DND-41 (cell line): Measurements from ENCODE around the gene ZNF892.
A peak's percentile ranks its signal among the peaks of the same experiment; 100 is the strongest.
"Not testable (repeated sequence)": the region's sequence is repeated elsewhere in the genome, so short reads cannot be mapped to it uniquely, and the experiment has no call there.

Experiments
- EZH2 ChIP-seq: IDR thresholded peaks from 3 replicates; pipeline ENCODE4 v1.6.1; 2012; ENCODE audit warnings: borderline replicate concordance, low read depth, mild to moderate bottlenecking, moderate library complexity, low read length, inconsistent platforms; ENCODE audit not compliant: severe bottlenecking
- TF ChIP-seq, protein P1 (sequence below): IDR thresholded peaks from 2 replicates; pipeline ENCODE4 v1.5.1; 2012; ENCODE audit warnings: borderline replicate concordance, low read length, moderate library complexity, mild to moderate bottlenecking; ENCODE audit not compliant: poor library complexity, severe bottlenecking; ENCODE audit errors: extremely low read depth

DNA sequence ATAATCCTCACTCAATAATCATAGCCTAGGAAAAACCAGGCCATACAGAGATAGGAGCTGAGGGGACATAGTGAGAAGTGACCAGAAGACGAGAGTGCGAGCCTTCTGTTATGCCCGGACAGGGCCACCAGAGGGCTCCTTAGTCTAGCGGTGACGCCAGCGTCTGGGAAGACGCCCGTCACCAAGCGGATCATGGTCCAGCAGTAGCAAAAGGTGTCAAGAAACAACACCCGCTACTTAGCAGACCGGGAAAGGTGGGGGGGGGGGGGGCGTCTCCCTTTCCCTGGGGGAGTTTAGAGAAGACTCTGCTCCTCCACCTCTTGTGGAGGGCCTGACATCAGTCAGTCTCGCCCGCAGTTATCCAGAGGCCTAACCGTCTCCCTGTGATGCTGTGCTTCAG is 14.4 kb upstream of the ZNF892 start:
- TF ChIP-seq, protein P1, sequence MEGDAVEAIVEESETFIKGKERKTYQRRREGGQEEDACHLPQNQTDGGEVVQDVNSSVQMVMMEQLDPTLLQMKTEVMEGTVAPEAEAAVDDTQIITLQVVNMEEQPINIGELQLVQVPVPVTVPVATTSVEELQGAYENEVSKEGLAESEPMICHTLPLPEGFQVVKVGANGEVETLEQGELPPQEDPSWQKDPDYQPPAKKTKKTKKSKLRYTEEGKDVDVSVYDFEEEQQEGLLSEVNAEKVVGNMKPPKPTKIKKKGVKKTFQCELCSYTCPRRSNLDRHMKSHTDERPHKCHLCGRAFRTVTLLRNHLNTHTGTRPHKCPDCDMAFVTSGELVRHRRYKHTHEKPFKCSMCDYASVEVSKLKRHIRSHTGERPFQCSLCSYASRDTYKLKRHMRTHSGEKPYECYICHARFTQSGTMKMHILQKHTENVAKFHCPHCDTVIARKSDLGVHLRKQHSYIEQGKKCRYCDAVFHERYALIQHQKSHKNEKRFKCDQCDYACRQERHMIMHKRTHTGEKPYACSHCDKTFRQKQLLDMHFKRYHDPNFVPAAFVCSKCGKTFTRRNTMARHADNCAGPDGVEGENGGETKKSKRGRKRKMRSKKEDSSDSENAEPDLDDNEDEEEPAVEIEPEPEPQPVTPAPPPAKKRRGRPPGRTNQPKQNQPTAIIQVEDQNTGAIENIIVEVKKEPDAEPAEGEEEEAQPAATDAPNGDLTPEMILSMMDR: peak; percentile 29
- TF ChIP-seq EZH2: not testable (repeated sequence)
